Kidney epithelial cell (primary cell): ENCODE results near the gene PER2. TPM values are rescaled to one million over a fixed set of nuclear protein-coding genes. Genes with fewer than 3 reads are reported as not detected.

Experiments
- DNase-seq: peaks from one replicate; pipeline ENCODE4 v3.0.0-alpha.2; 2010; ENCODE audit warnings: low read depth
- H3K27me3 ChIP-seq: 2 replicates; pipeline ENCODE4 v1.6.0; 2011; ENCODE audit warnings: low read length; ENCODE audit not compliant: control insufficient read depth, insufficient read depth
- H3K36me3 ChIP-seq: 2 replicates; pipeline ENCODE4 v1.5.1; 2011; ENCODE audit warnings: low read length; ENCODE audit not compliant: control insufficient read depth, insufficient read depth
- H3K4me3 ChIP-seq: 2 replicates; pipeline ENCODE4 v1.5.1; 2011; ENCODE audit warnings: low read depth, mild to moderate bottlenecking, control low read depth, low read length
- total RNA-seq: library from RNA; depleted of rRNA; stranded (reverse); fragments of >200 nt; gene quantifications from 2 replicates; pipeline ENCODE4 v1.2.3, GENCODE V29; 2015
- TF ChIP-seq, protein P1 (sequence below): IDR thresholded peaks from 2 replicates; pipeline ENCODE4 v1.5.1; 2011; ENCODE audit warnings: mild to moderate bottlenecking, moderate library complexity, low read length, control low read depth, inconsistent platforms; ENCODE audit not compliant: insufficient read depth, poor library complexity, severe bottlenecking

PER2 gene
- total RNA-seq, 1 donor from 2014 or later, result 3.3 TPM

DNA sequence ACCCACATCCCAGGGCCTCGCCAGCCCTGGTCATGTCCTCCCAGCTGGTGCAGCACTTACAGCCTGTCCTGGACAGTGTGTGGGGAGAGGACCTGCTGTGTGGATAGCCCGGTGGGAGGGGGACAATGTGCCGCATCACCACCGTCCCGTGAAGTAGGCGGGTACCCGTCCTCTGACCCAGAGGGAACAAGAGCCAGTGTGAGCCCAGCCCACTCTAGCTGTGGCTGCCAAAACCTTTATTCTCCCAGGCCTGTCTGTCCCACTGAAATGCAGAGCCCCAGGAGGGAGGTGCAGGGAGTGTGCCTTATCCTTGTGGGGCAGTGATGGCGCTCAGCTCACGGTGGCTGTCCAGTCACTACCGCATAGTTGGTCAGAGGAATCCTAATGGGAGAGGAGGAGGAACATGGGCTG lies 33.6 kb upstream of the PER2 start:
- no peaks in the 10 kb centered on the region for H3K36me3 ChIP-seq
- DNase-seq, result no peak
- H3K4me3 ChIP-seq, result no peak overlapping the region
- no peaks in the 10 kb centered on the region for H3K27me3 ChIP-seq
- TF ChIP-seq, protein P1, sequence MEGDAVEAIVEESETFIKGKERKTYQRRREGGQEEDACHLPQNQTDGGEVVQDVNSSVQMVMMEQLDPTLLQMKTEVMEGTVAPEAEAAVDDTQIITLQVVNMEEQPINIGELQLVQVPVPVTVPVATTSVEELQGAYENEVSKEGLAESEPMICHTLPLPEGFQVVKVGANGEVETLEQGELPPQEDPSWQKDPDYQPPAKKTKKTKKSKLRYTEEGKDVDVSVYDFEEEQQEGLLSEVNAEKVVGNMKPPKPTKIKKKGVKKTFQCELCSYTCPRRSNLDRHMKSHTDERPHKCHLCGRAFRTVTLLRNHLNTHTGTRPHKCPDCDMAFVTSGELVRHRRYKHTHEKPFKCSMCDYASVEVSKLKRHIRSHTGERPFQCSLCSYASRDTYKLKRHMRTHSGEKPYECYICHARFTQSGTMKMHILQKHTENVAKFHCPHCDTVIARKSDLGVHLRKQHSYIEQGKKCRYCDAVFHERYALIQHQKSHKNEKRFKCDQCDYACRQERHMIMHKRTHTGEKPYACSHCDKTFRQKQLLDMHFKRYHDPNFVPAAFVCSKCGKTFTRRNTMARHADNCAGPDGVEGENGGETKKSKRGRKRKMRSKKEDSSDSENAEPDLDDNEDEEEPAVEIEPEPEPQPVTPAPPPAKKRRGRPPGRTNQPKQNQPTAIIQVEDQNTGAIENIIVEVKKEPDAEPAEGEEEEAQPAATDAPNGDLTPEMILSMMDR, result no peak

DNA sequence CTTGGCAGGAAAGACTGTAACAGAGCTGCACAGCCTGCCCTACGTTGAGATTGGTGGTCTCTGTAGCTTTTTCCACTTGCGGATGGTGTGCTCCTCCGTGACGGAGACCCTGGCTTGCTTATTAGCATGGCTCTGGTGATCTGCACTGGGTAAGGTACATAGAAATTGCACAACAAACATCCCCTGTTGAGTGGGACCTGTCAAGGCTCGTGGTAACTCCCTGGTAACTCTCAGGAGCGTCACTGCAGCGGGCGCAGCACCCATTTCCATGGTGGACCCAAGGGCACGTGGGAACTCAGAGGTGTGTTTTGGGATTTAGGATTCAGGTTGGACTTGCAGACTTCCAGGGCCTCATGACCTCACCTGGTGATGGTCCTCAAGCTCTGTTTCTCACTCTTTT lies 33.1 kb upstream of the PER2 start:
- TF ChIP-seq, protein P1, result no peak
- Histone ChIP-seq H3K4me3 (peak overlapping the region; percentile 78), H3K27me3 (no peaks in the 10 kb centered on the region), H3K36me3 (no peaks in the 10 kb centered on the region)
- DNase-seq, result no peak

DNA sequence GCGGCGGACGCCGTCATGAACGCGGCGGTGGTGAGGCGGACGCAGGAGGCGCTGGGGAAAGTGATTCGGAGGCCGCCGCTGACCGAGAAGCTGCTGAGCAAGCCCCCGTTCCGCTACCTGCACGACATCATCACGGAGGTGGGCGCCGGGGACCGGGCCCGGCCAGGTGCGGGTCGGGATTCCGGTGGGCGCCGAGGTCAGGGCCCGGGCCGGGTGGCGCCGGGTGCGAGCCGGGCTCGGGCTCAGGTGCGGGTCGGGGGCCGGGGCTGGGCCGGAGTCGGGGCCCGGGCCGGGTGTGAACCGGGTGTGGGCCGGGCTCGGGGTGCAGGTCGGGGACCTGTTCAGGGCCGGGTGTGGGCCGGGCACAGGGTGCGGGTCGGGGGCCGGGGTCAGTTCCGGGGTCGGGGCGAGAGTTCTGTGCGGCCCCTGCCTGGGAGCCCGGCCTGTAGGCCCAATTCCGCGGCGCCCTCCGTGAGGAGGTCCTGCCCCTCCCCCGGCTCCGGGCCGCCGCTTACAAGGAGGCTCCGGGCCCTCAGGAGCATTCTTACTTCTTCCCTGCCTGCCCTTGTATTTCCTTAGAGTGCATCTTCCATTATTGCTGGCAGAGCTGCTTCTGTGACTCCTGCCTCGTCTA lies 32.4 kb upstream of the PER2 start:
- DNase-seq, result no peak
- Histone ChIP-seq H3K27me3 (no peaks in the 10 kb centered on the region), H3K36me3 (no peaks in the 10 kb centered on the region), H3K4me3 (peak overlapping the region; percentile 78)
- TF ChIP-seq, protein P1, result no peak

DNA sequence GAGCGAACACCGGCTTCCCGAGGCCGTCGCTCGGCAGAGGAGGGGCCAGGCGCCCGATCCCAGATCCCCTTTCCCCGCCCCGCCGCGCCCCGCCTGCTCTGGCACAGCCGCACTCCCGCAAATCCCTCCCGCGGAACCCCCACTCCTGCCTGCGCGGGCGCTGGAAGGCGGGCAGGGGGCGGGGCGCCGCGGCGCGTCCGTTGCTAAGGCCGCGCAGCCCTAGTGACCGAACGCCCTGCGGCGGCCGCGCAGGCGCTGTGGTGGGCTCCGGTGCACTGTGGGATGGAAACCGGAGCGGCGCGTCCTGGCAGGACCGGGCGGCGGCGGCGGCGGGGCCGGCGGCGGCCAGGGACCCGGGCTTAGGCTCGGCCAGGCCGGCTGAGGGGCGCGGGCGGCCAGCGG lies 31.8 kb upstream of the PER2 start, which contains the start of gene TRAF3IP1:
Gene TRAF3IP1 (plus strand): TSS at position 273 of the 402 bp plus-strand sequence. CDS start 145 bp downstream, outside the sequence.
- no peaks in the 10 kb centered on the region for H3K36me3 ChIP-seq
- TF ChIP-seq, protein P1, result no peak
- DNase-seq, result peak; percentile 50
- peak within 1 kb of the TSS; percentile 78 for H3K4me3 ChIP-seq
- H3K27me3 ChIP-seq, result no peaks in the 10 kb centered on the region

DNA sequence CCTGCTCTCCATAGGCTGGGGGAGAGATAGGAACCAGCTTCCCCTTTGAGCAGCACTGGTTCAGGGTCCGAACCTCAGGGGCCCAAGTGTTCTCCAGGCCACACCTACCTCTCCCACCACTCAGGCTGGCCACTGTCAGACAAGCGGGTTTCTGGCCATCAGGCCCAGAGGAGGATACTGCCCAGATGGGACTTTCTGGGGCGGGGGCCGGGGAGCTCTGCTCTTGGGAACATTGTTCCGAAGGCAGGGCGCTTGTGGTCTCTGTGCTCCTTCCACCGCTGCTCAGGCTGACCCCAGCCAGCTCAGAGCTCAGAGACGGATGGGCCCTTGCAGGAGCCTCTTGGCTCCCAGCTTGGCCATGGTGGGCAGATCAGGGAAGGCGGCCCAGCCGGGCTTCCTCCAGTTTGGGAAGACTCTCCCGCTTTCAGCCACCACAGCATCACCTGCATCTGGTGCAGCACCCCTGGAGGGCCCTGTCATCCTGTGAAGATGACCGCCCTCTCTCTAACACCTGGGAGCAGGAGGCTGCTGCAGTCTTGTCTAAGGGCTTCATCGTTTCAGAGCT lies 26.7 kb upstream of the PER2 start:
- Histone ChIP-seq H3K27me3 (no peaks in the 10 kb centered on the region), H3K36me3 (no peaks in the 10 kb centered on the region), H3K4me3 (no peak overlapping the region)
- no peak for DNase-seq
- TF ChIP-seq, protein P1, result no peak

DNA sequence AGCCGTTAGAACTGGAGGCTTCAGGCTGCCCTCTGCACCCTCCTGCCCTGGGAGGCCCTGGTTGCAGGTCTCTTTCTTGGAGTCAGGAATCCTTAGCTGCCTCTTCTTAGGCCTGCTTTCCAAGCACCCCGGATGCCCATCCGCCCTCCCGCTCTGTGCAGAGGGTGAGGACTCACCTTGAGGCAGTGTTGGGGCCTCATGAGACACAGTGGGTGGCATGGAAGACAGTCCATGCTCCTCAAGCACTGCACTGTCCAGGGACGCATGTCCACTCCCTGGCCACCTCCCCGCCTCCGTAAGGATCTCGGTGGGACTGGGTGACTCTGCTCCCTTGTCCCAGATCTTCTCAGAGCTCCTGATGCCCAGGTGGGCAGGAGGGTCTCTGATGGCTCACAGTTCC lies 26.2 kb upstream of the PER2 start:
- Histone ChIP-seq H3K27me3 (no peaks in the 10 kb centered on the region), H3K4me3 (no peak overlapping the region), H3K36me3 (no peaks in the 10 kb centered on the region)
- TF ChIP-seq, protein P1, result no peak
- no peak for DNase-seq
